Measurements from ENCODE around the gene HES7.
"Not testable (repeated sequence)": the region's sequence is repeated elsewhere in the genome, so short reads cannot be mapped to it uniquely, and the experiment has no call there.

HES7 gene

DNA sequence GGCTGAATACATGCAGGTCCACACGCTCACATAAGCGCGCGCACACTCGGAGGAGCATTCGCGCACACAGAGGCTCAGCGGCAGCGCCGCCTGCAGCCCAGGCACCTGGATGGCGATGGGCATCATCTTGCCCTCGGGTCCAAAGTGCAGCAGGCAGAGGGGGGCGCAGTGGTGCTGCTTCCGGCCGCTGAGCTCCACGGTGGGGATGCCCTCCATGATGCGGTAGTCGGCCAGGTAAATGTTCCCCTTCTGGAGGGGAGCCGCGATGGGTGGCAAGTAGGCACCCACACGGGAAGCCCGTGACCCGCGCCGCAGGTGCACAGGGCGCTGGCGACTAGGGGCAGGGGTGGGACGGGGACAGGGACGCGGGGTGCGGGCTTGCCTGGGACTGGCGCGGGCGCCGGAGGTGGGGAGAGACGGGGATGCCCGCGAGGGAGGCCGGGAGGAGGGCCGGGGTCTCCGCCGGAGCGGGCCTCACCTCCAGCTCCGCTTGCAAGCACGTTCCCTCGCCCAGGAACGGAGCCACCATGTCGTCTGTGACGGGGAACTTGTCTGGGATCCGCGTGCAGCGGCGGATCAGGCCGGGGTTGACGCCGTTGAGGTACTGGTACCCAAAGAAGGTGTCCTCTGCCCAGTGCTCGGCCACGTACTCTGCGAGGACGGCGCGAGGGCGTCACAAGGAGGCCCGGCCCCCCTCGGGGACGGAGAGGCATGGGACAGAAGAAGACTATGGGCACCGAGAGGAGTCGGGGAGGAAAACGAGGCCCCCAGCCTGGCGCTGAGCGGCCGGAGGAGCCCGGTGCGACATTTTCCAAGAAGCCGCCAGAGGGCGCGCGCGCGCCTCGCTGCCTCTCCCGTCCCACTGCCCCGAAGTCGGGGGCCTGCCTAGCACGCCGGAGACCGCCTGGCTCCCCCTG is 44.4 kb downstream of the HES7 start:
- TF ChIP-seq, protein P1, sequence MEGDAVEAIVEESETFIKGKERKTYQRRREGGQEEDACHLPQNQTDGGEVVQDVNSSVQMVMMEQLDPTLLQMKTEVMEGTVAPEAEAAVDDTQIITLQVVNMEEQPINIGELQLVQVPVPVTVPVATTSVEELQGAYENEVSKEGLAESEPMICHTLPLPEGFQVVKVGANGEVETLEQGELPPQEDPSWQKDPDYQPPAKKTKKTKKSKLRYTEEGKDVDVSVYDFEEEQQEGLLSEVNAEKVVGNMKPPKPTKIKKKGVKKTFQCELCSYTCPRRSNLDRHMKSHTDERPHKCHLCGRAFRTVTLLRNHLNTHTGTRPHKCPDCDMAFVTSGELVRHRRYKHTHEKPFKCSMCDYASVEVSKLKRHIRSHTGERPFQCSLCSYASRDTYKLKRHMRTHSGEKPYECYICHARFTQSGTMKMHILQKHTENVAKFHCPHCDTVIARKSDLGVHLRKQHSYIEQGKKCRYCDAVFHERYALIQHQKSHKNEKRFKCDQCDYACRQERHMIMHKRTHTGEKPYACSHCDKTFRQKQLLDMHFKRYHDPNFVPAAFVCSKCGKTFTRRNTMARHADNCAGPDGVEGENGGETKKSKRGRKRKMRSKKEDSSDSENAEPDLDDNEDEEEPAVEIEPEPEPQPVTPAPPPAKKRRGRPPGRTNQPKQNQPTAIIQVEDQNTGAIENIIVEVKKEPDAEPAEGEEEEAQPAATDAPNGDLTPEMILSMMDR (IDR thresholded peaks at IDR 0.05; ENCODE audit: low read depth, low read length), result peak; percentile 89
- H3K4me3 ChIP-seq (ENCODE audit: low read depth, low read length), result peak overlapping the region; percentile 51

DNA sequence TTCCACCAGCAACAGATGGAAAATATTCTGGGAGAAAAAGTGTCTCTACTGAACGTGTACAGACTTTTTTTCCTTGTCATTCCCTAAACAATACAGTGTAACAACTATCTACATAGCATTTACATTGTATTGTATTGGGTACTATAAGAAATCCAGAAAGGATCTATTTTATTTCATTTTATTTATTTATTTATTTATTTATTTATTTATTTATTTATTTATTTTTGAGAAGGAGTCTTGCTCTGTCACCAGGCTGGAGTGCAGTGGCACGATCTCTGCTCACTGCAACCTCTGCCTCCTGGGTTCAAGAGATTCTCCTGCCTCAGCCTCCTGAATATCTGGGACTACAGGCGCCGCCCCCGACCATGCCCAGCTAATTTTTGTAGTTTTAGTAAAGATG is 46.0 kb downstream of the HES7 start:
- H3K4me3 ChIP-seq (ENCODE audit: low read depth, low read length), result not testable (repeated sequence)

DNA sequence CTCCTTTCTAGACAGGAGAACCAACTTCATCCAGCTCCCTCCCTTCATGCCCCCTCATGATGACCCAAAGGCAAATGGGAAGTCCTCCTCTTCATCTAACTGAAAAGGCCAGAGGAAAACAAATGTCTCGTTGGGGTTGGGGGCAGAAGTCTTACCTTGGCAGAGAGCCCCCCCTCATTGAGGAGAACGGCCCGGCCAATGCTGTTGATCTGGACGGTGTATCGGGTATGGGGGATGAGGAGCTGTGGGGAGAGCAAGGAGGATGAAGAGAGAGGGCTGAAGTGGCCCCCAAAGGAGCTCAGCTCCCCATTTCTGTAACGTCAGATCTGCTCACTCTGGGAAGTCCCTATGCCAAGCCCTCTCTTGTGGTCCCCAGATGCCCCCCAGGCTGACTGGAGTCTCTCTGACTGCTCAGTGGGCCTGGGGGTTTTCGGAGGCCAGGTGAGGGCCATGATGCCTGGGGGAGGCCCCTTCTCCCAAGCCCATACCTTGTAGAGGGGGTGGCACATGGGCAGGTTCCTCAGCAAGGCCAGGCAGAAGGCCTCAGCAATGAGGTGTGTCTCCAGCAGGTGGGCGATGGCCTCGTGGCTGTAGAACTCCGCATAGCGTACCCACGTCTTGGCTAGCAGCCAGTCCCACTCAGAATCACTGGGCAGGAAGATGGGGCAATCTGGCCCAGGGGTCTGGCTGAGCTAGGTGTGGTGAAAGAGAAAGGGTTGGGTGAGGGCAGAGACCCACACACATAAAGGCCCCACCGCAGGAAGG is 47.2 kb downstream of the HES7 start:
- no peak overlapping the region for H3K4me3 ChIP-seq (ENCODE audit: low read depth, low read length)
- TF ChIP-seq, protein P1 (IDR thresholded peaks at IDR 0.05; ENCODE audit: low read depth, low read length), result no peak

DNA sequence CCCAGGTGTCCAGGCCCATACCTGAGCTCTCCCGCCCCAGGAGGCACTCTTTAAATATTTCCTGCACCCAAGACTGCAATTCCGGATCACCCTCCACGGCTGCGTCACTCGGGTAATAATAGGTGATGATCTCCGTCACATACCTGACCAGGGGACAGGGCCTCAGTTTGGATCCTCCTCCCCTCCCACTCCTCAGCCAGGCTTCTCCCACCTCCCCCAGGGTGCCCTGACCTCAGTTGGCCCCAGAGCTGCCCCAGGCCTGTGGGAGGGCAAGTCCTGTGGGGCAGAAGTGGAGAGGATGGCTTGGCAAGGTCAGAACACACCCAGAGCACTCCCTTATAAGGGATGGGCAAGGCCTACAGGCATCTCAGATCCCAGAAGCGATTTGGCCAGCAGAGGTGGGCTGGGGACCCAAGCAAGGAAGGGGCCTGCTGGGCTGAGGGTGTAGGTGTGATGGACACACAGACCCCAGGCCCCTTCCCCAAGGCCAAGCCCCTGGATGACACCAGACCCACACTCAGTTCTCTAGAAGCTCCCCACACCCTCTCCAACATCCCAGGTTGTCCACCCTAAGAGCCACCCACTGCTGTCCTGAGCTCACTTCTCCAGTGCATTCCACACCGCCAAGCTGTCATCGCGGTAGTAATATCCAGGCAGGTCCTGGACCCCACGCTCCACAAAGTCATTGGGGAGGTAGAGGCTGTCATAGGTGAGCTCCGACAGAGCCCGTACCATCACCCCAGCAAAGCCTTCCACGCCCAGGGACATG is 48.1 kb downstream of the HES7 start:
- no peak overlapping the region for H3K4me3 ChIP-seq (ENCODE audit: low read depth, low read length)
- TF ChIP-seq, protein P1 (IDR thresholded peaks at IDR 0.05; ENCODE audit: low read depth, low read length), result no peak

DNA sequence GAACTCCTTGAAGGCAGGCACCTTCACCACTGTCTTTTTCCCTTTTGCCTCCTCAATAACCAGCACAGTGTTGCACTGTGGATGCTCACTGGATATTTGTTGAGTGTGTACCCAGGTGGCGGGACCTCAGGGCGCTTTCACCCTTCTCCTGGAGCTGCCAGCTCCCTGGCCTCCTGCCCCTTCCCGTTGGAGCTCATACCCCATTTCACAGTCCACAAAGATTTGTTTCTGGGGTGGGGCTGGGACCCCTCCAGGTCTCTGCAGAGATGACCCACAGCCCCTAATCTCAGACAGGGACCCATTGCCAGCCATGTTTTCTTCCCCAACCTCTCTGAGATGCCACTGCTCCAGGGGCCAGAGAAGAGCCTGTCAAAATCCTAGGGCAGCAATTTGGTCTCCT is 48.8 kb downstream of the HES7 start:
- H3K4me3 ChIP-seq (ENCODE audit: low read depth, low read length), result no peak overlapping the region
- TF ChIP-seq, protein P1 (IDR thresholded peaks at IDR 0.05; ENCODE audit: low read depth, low read length), result no peak

DNA sequence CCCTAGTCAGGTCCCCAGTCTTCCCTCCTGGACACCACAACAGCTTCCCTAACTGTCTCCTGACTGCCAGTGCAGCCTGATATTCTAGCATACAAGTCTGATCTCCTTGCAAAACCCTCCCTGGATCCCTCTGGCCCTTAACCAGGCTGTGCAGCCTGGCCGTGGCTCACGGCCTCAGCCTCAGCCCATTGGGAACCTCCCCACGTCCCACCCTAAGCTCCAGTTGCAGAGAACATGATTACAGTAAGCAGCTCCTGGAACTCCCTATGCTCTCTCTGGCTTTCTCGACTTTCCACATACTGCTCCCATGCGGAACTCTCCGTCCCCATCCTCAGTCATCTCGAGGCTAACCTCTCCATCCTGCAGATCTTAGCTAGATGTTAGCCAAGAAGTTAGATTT is 49.4 kb downstream of the HES7 start:
- H3K4me3 ChIP-seq (ENCODE audit: low read depth, low read length), result no peak overlapping the region
- TF ChIP-seq, protein P1 (IDR thresholded peaks at IDR 0.05; ENCODE audit: low read depth, low read length), result no peak

DNA sequence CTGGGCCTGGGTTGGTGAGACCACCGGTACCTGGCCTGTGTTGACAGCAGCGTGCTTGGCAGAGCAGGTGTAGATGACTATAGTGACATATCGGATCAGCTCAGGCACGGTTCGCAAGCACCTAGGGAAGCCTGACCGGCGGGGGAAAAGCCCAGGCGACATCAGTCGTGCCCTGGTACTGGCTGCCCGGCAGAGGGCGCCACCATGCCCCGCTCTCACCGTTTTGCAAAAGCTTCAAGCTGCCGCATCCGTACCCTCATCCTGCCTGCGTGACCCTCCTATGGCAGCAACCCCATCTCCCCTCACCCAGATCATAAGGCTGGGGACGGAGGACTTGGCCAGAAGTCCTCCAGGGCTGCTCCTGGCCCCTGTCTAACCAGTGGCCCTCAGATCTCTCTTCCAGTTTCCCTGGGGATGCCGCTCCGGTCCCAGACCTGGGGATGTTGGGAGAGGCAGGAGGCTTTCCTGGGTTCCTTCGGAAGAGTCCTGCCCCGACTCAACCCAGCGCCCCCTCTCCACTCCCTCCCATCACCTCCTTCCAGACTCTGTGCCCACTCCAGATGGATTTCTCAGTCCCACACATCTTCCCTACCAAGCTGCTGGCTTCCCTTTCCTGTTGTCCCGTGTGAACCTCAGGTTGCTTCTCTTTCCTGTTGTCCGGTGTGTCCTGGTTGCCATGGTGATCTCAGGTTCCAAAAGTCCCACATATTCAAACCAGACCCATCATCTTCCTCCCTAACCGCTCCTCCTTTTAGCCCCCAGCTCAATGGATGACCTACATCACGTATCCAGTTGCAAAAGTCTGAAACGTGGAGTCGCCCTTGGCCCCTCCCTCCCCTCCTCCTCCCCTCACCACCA is 50.0 kb downstream of the HES7 start:
- TF ChIP-seq, protein P1 (IDR thresholded peaks at IDR 0.05; ENCODE audit: low read depth, low read length), result peak; percentile 91
- no peak overlapping the region for H3K4me3 ChIP-seq (ENCODE audit: low read depth, low read length)
